RWPE2 (cell line): ENCODE data around the gene SP140.
"Not testable (repeated sequence)": the region's sequence is repeated elsewhere in the genome, so short reads cannot be mapped to it uniquely, and the experiment has no call there.

Source experiments
- ATAC-seq: fragments of 200-7000 bp; cut with Tn5 transposase; 3 replicates; pipeline ENCODE4 v1.9.1; 2021; ENCODE audit warnings: low read depth
- DNase-seq: peaks from one replicate; pipeline ENCODE4 v3.0.0-alpha.2; 2020; ENCODE audit warnings: low spot score
- H3K27ac ChIP-seq: fragments of 450-650 bp; 2 replicates; pipeline ENCODE4 v1.5.1; 2017; ENCODE audit warnings: mild to moderate bottlenecking; ENCODE audit not compliant: poor library complexity, severe bottlenecking
- H3K27me3 ChIP-seq: fragments of 250-450 bp; sonication (Bioruptor Pico); 2 replicates; pipeline ENCODE4 v1.5.1; 2021; ENCODE audit warnings: mild to moderate bottlenecking, moderate library complexity; ENCODE audit not compliant: insufficient read depth, poor library complexity, severe bottlenecking
- H3K36me3 ChIP-seq: fragments of 250-450 bp; sonication (Bioruptor Pico); 2 replicates; pipeline ENCODE4 v1.5.1; 2020; ENCODE audit warnings: low read depth, mild to moderate bottlenecking, moderate library complexity
- H3K4me1 ChIP-seq: fragments of 250-450 bp; sonication (Bioruptor Pico); 2 replicates; pipeline ENCODE4 v1.5.1; 2021; ENCODE audit warnings: mild to moderate bottlenecking, moderate library complexity; ENCODE audit not compliant: insufficient read depth, poor library complexity, severe bottlenecking
- H3K4me3 ChIP-seq: fragments of 250-450 bp; sonication (Bioruptor Pico); 2 replicates; pipeline ENCODE4 v1.5.1; 2021; ENCODE audit warnings: mild to moderate bottlenecking, moderate library complexity; ENCODE audit not compliant: severe bottlenecking
- H3K9me3 ChIP-seq: fragments of 250-450 bp; sonication (Bioruptor Pico); 2 replicates; pipeline ENCODE4 v1.5.1; 2021; ENCODE audit warnings: mild to moderate bottlenecking, moderate library complexity; ENCODE audit not compliant: severe bottlenecking
- CTCF ChIP-seq: fragments of 450-650 bp; IDR thresholded peaks from one replicate; pipeline ENCODE4 v1.5.1; 2017; ENCODE audit warnings: mild to moderate bottlenecking, moderate library complexity; ENCODE audit not compliant: poor library complexity, severe bottlenecking

Gene SP140

GRCh38 chr2:230299618-230300017, 74.1 kb downstream of the SP140 start:
- ATAC-seq (no peak), DNase-seq (no peak)
- Histone ChIP-seq H3K9me3 (no peaks in the 10 kb centered on the region), H3K4me3 (no peak overlapping the region), H3K36me3 (no peaks in the 10 kb centered on the region), H3K4me1 (no peaks in the 10 kb centered on the region), H3K27ac (no peak overlapping the region), H3K27me3 (no peaks in the 10 kb centered on the region)
- TF ChIP-seq CTCF = no peak

- DNase-seq (no peak), ATAC-seq (no peak)
- Histone ChIP-seq H3K4me3 (no peak overlapping the region), H3K27ac (no peak overlapping the region), H3K4me1 (no peaks in the 10 kb centered on the region), H3K9me3 (no peaks in the 10 kb centered on the region), H3K27me3 (no peaks in the 10 kb centered on the region), H3K36me3 (no peaks in the 10 kb centered on the region)
- TF ChIP-seq CTCF = no peak
These were observed 80.1 kb downstream of the SP140 start for GRCh38 chr2:230305416-230306275.

- no peaks in the 10 kb centered on the region for H3K9me3 ChIP-seq
- H3K27me3 ChIP-seq = no peaks in the 10 kb centered on the region
- ATAC-seq (no peak), DNase-seq (no peak)
- H3K36me3 ChIP-seq = no peaks in the 10 kb centered on the region
- TF ChIP-seq CTCF = no peak
- no peaks in the 10 kb centered on the region for H3K4me1 ChIP-seq
- H3K4me3 ChIP-seq = no peak overlapping the region
- no peak overlapping the region for H3K27ac ChIP-seq
These were observed 80.9 kb downstream of the SP140 start for GRCh38 chr2:230306474-230306873.

GRCh38 chr2:230307485-230307884, 81.9 kb downstream of the SP140 start:
- no peaks in the 10 kb centered on the region for H3K4me1 ChIP-seq
- H3K9me3 ChIP-seq = no peaks in the 10 kb centered on the region
- no peaks in the 10 kb centered on the region for H3K36me3 ChIP-seq
- no peak for DNase-seq
- H3K27me3 ChIP-seq = no peaks in the 10 kb centered on the region
- H3K4me3 ChIP-seq = no peak overlapping the region
- no peak for TF ChIP-seq CTCF
- ATAC-seq = no peak
- H3K27ac ChIP-seq = no peak overlapping the region

- H3K4me1 ChIP-seq = no peaks in the 10 kb centered on the region
- no peak overlapping the region for H3K27ac ChIP-seq
- H3K4me3 ChIP-seq = no peak overlapping the region
- no peaks in the 10 kb centered on the region for H3K36me3 ChIP-seq
- ATAC-seq = no peak
- no peaks in the 10 kb centered on the region for H3K9me3 ChIP-seq
- no peaks in the 10 kb centered on the region for H3K27me3 ChIP-seq
- TF ChIP-seq CTCF = no peak
- no peak for DNase-seq
These were observed 83.0 kb downstream of the SP140 start for GRCh38 chr2:230308402-230309000.

GRCh38 chr2:230310792-230311191, 85.3 kb downstream of the SP140 start:
- H3K9me3 ChIP-seq, ATAC-seq, H3K27me3 ChIP-seq, DNase-seq, H3K36me3 ChIP-seq, H3K4me3 ChIP-seq, H3K4me1 ChIP-seq, H3K27ac ChIP-seq: not testable (repeated sequence)

GRCh38 chr2:230311634-230312033, 86.1 kb downstream of the SP140 start:
- not testable (repeated sequence) for H3K27me3 ChIP-seq, DNase-seq, H3K4me1 ChIP-seq, ATAC-seq, H3K27ac ChIP-seq, H3K36me3 ChIP-seq, H3K4me3 ChIP-seq, H3K9me3 ChIP-seq
